CD4-positive, alpha-beta T cell treated with Interleukin-10 for 1 hour (primary cell): ENCODE data around the gene INPP5E.

ENCODE experiments used
- DNase-seq: peaks from one replicate; pipeline ENCODE4 v3.0.0-alpha.2; 2020

Gene INPP5E

DNA sequence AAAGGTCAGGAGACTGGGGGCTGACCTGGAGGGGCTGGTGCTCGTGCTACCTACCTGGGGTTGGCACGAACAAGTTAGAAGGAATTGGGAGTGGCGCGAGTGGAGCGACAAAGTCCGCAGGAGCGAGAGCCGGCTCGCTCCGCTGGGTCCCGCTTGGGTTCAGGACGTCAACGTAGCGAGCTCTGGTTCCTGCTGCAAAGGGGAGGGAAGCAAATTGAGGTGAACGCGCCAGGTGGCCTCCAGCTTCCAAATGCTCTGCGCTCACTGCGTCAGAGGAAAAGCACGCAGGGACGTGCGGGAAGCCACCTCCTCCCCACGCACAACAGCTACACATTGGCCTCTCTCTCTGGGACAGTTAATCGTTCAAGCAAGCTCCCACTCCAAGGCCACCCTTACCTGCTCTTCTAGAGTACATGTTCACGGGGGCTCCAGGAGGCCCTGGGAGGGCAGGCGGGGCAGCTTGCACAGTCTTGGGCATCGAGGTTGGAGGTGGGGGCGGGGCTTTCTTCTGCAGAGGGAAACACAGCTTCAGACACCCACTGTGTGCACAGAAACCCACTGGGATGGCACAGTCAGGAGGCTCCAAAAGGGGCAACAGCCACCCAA is 7.6 kb upstream of the INPP5E start:
- no peak for DNase-seq

DNA sequence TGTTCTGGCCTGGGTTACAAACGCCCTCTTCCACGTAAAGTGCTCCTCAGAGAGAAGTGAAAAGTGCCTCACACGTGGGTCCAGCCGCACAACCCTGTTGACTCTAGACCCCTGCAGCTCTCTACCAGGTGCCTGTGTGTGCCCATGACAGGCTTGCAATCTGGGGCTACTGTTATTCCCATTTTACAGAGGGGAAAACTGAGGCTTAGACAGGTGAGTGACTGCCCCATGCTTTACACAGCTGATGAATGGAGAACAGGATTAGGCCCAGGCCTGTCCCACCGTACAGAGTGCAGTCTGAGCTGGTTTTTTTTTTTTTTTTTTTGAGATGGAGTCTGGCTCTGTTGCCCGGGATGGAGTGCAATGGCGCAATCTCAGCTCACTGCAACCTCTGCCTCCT is 6.2 kb upstream of the INPP5E start:
- DNase-seq = no peak

DNA sequence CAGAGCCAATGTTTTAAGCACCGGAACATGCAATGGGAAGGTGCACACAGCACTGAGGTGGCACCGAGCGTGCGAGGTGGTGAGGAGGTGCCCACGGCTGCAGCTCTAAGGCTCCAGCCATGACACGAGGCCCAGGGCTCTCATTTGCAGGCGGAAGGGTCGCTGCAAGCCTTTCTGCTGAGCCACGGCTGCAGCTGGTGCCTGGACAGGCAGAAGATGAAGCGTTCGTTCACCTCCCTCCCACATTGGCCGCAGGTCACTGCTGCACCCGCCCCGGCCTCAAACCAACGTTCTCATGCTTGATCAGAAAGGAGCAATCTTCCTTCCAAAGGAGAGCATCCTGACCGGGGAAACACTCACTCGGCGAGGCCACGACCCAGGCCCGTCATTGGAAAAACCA is 4.5 kb upstream of the INPP5E start:
- no peak for DNase-seq

DNA sequence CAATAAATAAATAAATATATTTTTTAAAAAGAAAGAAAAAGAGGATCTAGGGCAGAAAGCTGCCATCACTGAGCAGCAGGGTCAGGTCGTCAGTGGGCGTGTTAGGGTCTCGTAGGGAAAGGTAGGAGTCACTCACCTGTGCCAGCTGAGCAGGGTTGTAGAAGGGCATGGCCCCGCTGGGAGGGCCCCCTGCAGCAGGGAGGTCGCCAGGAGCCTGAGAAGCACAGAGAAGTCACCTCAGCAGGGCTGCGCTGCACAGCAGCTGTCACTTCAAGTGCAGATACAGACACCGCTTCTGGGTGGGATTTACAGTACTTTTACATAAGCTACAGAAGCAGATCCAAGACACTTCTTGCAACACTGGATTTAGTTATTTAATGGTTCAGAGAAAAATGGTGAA is 4.0 kb upstream of the INPP5E start:
- no peak for DNase-seq

DNA sequence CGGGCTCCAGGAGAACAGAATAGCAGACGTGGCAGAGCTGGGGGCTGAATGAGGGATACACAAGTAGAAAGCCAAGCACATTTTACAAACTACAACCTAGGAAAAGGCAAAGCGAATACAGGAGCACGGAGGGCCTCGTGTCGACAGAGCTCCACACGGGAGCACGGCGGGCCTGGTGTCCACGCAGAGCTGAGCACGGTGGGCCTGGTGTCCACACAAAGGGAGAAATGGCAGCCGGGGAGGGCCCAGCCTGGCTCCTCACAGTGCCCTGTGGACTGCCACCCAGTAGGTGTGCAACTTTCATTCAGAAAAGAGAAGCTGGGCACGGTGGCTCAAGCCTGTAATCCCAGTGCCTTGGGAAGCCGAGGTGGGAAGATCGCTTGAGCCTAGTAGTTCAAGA is 3.4 kb upstream of the INPP5E start:
- DNase-seq = no peak

DNA sequence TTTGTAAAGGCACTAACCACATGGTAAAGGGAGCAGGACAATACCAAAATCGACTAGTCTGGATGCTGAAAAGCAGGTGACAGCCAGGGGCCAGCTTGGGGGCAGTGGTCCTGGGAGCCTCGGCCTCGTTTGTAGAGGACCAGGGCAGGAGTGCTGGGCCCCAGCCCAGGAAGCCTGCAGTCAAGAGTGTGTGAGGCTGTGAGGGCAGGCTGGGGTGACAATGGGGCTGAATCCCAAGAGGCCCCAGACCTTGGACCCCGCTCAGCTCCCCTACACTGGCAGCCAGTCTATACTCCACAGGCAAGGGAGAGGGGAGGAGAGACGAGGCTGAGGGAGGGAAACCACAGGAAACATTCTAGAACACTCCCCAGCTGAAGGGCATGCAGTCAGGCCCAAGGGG is 2.6 kb upstream of the INPP5E start:
- DNase-seq = no peak

DNA sequence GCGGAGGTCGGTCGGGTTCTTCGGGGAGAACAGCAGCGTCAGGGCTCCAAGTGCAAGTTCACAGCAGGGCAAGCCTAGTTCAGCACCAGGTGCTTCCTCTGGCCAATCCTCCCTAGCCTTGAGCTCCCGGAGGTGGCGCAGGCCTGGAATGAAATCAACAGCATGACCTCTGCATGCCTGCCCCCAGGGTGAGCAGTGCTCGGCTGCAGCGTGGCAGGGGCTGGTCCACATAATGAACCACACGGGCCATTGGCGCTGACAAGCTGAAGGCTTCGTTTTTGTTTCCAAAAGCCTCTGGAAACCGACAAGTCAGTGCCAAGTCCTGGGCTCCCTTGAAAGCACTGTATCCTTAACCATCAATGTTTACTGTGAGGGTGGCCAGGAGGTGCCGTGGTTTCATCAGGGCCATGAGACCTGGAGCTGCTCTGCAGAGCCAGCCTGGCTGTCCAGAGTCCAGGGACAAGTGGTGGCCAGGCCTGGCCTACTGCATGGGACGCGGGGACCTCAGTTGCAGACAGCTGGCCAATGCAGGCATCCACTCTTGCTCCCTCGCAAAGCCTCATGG is 2.1 kb upstream of the INPP5E start:
- DNase-seq = no peak

DNA sequence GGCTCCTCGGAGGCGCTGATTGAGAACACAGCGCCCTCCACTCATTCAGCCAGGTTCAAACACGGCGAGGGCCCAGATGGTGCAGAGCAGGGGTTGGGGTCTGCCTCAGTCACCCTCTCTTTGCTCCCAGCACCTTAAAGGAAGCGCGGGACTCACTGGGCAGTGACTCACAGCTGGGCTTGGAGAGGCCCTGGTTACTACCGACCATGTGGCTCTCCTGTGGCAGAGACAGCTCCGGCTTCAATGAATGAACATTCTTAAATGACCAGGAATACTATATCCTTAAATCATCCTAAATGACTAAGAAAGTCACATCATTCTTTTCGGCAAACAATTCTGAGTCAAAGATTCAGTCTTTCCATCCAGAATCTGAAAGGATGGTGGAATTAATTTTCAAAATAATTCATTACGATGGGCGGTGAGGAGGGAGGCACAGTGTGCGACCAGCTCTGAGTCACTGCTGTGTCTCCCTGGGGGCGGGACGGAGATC is 1.6 kb upstream of the INPP5E start:
- DNase-seq = no peak

DNA sequence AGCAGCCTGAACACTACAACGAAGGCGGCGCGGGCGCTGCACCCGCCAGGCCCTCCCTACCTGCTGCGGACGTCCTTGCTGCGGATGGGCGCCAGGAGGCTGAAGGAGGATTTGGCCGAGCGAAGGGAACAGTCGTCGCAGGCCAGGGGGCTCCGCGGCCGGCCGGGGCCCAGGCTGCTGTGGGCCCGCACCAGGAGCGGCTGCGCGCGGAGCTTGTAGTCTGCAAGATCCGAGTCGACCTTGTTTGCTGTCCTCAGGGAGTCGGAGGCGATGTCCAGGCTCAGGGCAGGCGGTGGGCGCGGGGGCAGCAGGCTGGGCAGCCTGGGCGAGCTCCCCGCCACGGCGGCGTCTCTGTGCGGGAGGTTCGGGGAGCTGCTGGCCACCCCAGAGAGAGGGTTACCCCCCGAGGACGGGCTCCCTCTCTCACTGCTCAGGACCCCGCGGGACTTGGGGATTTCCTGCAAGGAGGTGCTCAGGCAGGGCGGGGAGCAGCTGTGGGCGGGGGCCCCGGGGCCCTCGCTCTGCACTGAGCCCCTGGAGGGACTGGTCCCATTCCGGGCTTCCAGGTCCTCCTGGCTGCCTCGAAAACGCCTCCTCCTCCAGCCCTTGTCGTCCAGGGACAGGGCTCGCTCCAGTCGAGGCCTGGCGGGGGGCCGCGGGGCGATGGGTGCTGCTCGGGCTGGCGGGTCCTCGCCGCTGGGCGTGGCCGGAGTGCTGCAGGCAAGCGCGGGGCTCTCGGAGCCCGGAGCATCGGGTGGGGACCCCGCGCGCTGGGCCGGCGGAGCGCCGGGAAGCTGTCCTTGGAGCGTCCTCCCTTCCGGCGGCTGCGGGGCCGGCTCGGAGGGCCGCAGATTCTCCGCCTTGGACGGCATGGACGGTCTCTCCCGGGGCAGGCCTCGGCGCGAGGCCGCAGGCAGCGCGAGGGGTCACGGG is 831 bp downstream of the INPP5E start:
- peak; percentile 62 for DNase-seq

DNA sequence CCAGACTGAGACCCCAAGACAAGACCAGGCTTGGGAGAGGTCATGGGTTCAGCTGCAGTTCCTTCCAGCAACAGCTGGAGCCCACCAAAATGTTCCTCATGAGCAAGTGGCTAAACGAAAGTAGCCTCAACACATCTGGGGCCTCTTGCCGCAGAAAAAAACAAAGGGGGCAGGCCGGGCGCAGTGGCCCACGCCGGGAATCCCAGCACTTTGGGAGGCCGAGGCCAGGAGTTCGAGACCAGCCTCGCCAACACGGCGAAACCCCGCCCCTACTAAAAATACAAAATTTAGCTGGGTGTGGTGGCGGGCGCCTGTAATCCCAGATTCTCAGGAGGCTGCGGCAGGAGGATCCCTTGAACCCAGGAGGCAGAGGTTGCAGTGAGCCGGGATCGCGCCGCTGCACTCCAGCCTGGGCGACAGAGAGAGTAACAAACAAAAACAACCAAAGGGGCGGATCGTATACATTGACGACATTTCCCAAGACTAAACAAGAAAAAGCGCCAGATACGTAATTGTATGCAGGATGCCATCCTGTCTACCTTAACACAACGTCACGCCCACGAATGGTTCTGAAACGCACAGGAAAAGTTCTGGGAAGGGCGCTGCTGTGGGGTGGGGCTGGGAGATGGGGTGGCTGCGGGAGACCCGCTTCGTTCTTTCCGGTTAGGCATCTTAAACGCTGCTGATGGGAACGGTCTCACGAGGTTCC is 1.7 kb downstream of the INPP5E start:
- DNase-seq = peak; percentile 38

DNA sequence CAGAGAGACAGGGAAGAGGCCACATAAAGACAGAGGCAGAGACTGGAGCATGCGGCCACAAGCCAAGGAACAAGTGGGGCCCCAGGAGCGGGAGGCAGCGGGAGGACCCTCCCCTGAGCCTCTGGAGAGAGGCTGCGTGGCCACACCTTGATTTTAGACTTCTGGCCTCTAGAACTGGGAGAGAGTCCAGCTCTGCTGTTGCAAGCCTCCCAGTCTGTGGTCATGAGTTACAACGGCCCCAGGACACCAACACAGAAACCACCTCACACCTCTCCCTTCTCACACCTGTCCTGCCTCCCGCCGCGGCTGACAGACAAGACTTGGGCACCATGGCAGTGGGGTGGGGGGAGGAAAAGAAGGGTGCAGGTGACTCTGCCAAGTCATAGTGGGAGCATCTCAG is 2.2 kb downstream of the INPP5E start:
- no peak for DNase-seq

DNA sequence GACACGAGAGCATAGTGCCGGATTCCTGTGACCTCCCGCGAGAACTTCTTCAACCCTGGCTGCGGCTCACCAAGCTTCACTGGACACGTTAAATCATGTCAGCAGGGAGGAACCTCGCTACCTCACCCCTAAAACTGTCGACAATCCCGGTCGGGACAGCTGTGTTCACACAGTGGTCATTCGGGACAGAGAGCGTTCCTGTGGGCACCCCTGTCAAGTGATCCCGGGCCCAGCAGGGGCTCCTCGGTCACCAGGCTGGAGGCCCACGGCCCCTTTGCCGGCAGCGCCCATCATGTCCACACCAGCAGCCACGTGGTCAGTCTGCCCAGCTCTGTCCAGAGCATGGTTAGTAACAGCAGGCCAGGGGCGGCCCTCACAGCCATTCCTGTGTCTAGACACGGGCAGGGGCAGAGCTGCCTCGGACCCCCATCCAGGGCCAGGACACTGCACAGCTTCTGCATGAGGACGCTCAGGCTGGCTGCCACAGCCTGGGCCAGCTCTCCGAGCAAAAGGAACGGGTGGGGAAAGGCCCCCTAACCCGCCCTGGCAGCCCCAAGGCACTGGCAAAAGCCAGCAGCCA is 3.5 kb downstream of the INPP5E start:
- no peak for DNase-seq

DNA sequence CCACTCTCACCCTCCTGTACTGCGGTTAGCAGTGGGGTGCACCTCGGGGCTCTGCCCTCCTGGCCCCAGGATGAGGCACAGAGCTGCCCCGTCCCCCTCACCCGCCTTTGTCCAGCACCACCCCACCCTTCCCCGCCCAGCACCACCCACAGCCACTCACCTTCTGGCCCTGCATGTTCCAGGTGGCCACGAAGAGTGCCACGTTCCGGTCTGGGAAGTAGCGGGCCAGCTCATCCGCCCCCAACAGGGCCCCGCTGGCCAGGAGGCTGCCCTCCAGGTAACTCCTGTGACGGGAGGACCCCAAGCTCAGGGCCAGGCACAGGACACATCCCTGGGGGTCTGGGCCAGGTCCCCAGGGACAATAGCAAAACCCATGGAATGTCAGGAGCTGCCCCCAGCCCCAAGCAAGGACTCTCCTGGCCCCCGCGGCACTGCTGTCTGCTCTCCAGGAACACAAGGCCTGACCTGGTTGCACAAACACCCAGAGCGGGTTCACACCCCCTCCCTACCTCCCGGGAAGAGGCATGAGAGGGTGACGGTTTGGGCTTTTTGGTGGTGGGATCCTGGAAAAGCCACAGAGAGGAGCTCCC is 5.0 kb downstream of the INPP5E start:
- no peak for DNase-seq

DNA sequence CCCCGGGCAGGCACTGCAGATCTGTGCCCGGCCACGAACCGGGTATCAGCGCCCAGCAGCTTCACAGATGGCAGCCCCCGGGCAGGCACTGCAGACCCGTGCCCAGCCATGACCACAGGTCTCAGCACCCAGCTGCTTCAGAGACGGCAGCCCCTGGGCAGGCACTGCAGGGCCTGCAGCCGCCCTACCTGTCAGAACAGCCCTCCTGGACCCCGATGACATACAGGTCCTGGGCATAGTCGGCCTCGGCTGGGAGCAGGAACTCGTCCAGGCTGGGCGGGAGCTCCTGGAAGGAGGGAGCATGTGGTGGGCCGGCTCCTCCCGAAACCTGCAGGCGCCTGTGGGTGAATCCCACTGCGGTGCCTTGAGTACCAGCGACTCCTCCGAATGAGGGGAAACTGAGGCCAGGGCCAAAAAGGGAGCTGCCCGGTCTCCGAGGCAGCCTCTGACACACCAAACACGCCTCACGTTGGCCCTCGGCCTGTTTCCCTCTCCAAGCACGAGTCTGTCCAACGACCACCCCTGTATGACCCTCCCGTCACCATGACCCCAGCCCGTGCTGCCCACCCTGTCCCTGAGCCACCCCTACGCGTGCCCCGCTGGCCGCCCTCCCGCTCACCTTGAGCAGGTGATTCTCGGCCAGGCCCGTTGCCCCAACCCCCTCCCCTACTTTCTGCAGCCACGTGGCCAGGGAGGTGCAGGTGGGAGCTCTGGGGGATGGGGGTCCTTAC is 5.6 kb downstream of the INPP5E start:
- DNase-seq = no peak

DNA sequence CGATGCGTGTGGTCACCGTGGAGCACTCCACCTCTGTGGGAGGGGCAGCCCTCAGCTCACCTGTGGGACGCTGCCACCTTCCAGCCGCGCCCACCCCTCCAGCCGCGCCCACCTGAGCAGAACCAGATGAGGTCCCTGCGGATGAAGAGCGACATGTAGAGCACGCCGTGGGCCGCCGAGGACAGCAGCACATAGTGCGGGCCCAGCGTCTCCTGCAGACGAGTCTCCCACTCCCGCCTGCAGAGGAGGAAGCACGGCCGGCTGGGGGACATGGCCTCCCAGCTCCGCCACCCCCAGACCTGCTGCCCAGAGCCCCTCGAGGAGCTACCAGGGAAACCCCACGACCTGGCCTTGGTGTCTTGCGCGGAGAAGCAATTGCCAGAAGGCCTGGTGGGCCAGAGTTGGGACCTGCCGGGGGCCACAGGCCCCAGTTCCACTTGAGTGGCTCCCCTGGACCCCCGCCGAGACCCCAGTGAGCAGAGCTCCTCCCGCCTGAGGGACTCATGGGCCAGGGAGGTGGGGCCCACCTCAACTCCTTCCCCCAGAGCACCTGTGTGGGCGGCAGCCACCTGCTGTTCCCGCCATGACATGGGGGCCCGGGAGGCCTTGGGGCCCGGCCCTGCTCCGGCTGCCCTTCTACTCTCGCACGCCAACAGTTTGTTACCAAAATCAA is 6.5 kb downstream of the INPP5E start:
- DNase-seq = no peak

DNA sequence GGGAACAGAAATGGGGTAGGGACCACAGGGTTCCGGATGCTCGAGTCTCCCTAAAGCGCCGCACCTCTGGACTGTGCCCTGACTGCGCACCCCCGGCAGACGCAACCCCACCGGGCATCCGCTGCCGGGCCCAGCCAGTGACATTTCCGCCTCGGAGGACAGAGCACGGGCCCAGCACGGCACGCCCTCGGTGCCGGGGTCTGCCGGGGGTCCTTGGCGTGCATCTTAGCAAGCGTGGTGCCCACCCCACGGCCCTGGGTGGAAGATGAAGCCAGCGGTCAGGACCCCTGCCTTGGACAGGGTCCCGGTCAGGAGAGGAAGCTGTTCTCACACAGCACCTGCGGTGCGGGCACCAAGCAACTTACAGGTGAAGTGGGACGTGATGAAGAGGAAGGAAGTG is 7.1 kb downstream of the INPP5E start:
- DNase-seq = no peak

DNA sequence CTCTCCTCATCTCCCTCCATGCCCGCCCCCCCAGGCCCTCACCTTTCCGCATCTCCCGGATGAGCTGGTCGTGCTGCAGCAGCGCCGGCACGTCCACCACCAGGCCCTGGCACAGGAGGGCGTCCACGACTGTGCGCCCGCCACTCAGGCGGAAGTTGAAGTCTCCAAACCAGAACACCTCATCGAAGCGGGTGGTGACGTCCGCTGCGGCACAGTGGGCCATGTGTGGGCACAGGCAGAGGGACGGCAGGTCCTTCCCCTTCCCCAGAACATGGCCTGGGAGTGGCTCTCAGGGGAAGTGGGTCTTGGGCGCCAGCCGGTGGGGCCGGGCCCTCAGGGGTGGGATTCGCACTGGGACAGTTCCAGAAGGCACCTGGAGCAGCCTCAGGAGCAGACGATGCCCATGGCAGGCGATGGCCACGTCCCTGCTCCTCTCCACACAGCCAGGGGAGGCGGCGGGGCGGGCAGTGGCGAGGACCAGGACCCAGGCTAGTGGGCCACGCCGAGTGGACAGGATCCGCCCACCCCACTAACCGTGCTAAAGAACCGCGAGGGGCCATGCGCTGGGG is 7.8 kb downstream of the INPP5E start:
- no peak for DNase-seq

DNA sequence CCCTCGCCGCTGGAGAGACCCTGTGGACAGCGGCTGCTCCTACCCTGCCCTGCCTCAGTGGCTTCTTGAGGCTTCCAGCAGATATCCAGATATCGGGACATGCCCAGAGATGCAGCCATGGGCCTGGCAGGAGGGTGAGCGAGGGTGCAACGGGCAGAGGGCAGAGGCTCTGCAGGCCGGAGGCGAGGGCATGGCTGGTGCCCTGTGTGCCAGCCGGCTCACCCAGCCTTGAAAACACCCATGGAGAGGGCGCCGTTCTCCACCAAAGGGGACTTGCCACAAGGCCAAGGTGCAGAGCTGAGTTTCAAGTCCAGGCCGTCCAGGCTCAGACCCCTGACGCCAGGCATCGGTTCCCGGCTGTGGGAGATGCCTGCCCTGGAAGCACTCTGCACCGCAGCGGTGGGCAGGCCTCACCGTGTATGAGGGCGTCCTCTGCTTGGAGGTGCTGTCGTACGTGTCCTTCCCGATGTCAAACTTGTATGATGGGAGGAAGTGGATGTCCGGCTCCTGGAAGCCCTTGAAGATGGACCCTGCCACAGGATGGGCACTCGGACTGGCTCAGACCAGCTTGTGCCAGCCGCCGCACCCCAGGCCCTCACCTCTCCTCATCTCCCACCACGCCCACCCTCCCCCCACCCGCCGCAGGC is 8.9 kb downstream of the INPP5E start:
- no peak for DNase-seq

DNA sequence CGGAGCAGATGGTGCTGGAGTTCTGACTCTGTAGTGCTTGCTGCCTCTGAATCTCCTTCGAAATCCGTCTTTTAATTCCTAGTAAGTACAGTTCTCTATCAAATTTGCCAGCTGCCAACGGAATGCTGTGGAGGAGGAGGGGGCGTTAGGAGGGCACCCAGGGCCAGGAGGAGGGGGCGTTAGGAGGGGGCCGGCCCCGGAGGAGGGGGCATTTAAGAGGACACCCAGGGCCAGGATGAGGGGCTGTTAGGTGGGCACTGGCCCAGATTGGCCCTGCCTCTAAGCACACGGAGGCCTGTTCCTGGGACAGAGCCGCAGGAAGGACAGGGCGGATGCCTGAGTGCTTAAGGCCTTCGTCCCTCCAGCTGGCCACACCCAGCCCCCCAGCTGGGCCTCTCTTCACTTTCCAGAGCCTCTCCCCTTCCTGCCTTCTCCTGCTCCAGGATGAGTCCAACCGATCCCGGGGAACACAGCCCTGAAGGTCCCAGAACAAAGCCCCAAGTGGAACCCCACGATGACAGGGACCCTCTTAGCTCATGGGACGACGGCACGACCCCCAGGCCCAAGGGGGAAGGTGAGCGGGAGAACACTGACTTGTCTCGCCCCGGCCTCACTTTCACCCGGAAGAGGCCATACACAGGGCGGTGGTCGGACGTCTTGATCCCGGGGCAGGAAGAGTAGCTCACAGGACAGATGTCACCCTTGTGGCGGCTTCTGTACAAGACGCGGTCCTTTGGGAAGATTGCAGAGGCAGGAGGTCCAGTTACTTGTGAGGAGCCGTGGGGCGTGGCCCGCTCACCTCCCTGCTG is 9.8 kb downstream of the INPP5E start:
- no peak for DNase-seq
